ENCODE results near the gene POC1B.

POC1B gene

GRCh38 chr12:89456565-89456964 is 69.3 kb downstream of the POC1B start:
- intact Hi-C loops (cut with DNase I; ENCODE audit: low total_unique reads), result no loop called here
- Histone ChIP-seq H3K36me3 (no peaks in the 10 kb centered on the region), H3K4me3 (no peak overlapping the region), H3K4me1 (peaks cover 4 to 36% (median 18%) of the 10 kb centered on the region in 4 donors), H3K27ac (no peak overlapping the region), H3K9me3 (no peaks in the 10 kb centered on the region), H3K27me3 (no peaks in the 10 kb centered on the region)
- no peak for TF ChIP-seq CTCF (IDR thresholded peaks at IDR 0.05)
- DNase-seq, result no peak

- no peak for DNase-seq
- peak overlapping the region in 1 of 2 donors; percentile 15 for H3K4me3 ChIP-seq
- no peaks in the 10 kb centered on the region for H3K9me3 ChIP-seq
- H3K27ac ChIP-seq, result peak overlapping the region; percentile 77 to 78
- H3K4me1 ChIP-seq, result peaks cover 4 to 45% (median 20%) of the 10 kb centered on the region in 4 donors
- H3K27me3 ChIP-seq, result no peaks in the 10 kb centered on the region
- TF ChIP-seq CTCF (IDR thresholded peaks at IDR 0.05), result no peak
- no peaks in the 10 kb centered on the region for H3K36me3 ChIP-seq
- intact Hi-C loops (cut with DNase I; ENCODE audit: low total_unique reads), result loop anchor here (5.0 kb wide), 1 partner anchor 102 kb away; the partner anchor contains the start of gene DUSP6
These were observed 71.6 kb downstream of the POC1B start for GRCh38 chr12:89454080-89454848.

- Histone ChIP-seq H3K36me3 (no peaks in the 10 kb centered on the region), H3K4me1 (peaks cover 4 to 45% (median 20%) of the 10 kb centered on the region in 4 donors), H3K27ac (peak overlapping the region; percentile 77 to 78), H3K9me3 (no peaks in the 10 kb centered on the region), H3K27me3 (no peaks in the 10 kb centered on the region), H3K4me3 (peak overlapping the region in 1 of 2 donors; percentile 15)
- TF ChIP-seq CTCF (IDR thresholded peaks at IDR 0.05), result no peak
- intact Hi-C loops (cut with DNase I; ENCODE audit: low total_unique reads), result loop anchor here (5.0 kb wide), 1 partner anchor 101 kb away; the partner anchor contains the start of gene DUSP6
- no peak for DNase-seq
These were observed 72.5 kb downstream of the POC1B start for GRCh38 chr12:89453121-89453978.

- Histone ChIP-seq H3K27me3 (no peaks in the 10 kb centered on the region), H3K27ac (peak overlapping the region; percentile 77 to 78), H3K4me1 (peaks cover 4 to 45% (median 20%) of the 10 kb centered on the region in 4 donors), H3K9me3 (no peaks in the 10 kb centered on the region), H3K36me3 (no peaks in the 10 kb centered on the region), H3K4me3 (peak overlapping the region in 1 of 2 donors; percentile 19)
- intact Hi-C loops (cut with DNase I; ENCODE audit: low total_unique reads), result loop anchor here (5.0 kb wide), 1 partner anchor 100 kb away; the partner anchor contains the start of gene DUSP6
- no peak for TF ChIP-seq CTCF (IDR thresholded peaks at IDR 0.05)
- DNase-seq, result peak; percentile 41 to 71
These were observed 74.0 kb downstream of the POC1B start for GRCh38 chr12:89451841-89452251.

GRCh38 chr12:89450907-89451306 is 74.9 kb downstream of the POC1B start:
- TF ChIP-seq CTCF (IDR thresholded peaks at IDR 0.05), result no peak
- H3K4me1 ChIP-seq, result peaks cover 4 to 45% (median 20%) of the 10 kb centered on the region in 4 donors
- H3K36me3 ChIP-seq, result no peaks in the 10 kb centered on the region
- intact Hi-C loops (cut with DNase I; ENCODE audit: low total_unique reads), result loop anchor here (5.0 kb wide), 1 partner anchor 99 kb away; the partner anchor contains the start of gene DUSP6
- H3K27me3 ChIP-seq, result no peaks in the 10 kb centered on the region
- no peak for DNase-seq
- H3K9me3 ChIP-seq, result no peaks in the 10 kb centered on the region
- H3K27ac ChIP-seq, result peak overlapping the region in 1 of 2 donors; percentile 78
- H3K4me3 ChIP-seq, result no peak overlapping the region

All from tibial artery (tissue), 4 donors.